ENCODE measurements around the gene LHX2. TPM values are rescaled to one million over a fixed set of nuclear protein-coding genes. Genes with fewer than 3 reads are reported as not detected.
A peak's percentile ranks its signal among the peaks of the same experiment; 100 is the strongest.

Gene LHX2
- total and polyA plus RNA-seq, 2 experiments from 2014 or later: 1.7 TPM; not detected in 1

GRCh38 chr9:123974471-123974870 is 37.1 kb upstream of the LHX2 start:
- ATAC-seq: peak; percentile 49
- no peak for TF ChIP-seq ZNF331 (CRISPR knock-in tag; IDR thresholded peaks at IDR 0.05; ENCODE audit: low read depth)
- TF ChIP-seq, protein P1, sequence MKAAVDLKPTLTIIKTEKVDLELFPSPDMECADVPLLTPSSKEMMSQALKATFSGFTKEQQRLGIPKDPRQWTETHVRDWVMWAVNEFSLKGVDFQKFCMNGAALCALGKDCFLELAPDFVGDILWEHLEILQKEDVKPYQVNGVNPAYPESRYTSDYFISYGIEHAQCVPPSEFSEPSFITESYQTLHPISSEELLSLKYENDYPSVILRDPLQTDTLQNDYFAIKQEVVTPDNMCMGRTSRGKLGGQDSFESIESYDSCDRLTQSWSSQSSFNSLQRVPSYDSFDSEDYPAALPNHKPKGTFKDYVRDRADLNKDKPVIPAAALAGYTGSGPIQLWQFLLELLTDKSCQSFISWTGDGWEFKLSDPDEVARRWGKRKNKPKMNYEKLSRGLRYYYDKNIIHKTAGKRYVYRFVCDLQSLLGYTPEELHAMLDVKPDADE (IDR thresholded peaks at IDR 0.05): no peak
- no peak for TF ChIP-seq EZH2 (IDR thresholded peaks at IDR 0.05; ENCODE audit: low read depth, unreplicated experiment)
- no peak for TF ChIP-seq POLR2AphosphoS5 (IDR thresholded peaks at IDR 0.05; ENCODE audit: low read depth)
- TF ChIP-seq REST (IDR thresholded peaks at IDR 0.05; ENCODE audit: unreplicated experiment): no peak
- no peak for TF ChIP-seq ZNF462 (CRISPR knock-in tag; IDR thresholded peaks at IDR 0.05)
- no peak for TF ChIP-seq CREB1 (CRISPR knock-in tag; IDR thresholded peaks at IDR 0.05; ENCODE audit: low read depth)
- no peak for TF ChIP-seq NANOG (IDR thresholded peaks at IDR 0.05; ENCODE audit: borderline replicate concordance)
- TF ChIP-seq EZH2phosphoT487 (IDR thresholded peaks at IDR 0.05; ENCODE audit: unreplicated experiment): no peak
- TF ChIP-seq JUNB (IDR thresholded peaks at IDR 0.05; ENCODE audit: unreplicated experiment): no peak
- no peak for TF ChIP-seq ZNF114 (CRISPR knock-in tag; IDR thresholded peaks at IDR 0.05)
- TF ChIP-seq, protein P2, sequence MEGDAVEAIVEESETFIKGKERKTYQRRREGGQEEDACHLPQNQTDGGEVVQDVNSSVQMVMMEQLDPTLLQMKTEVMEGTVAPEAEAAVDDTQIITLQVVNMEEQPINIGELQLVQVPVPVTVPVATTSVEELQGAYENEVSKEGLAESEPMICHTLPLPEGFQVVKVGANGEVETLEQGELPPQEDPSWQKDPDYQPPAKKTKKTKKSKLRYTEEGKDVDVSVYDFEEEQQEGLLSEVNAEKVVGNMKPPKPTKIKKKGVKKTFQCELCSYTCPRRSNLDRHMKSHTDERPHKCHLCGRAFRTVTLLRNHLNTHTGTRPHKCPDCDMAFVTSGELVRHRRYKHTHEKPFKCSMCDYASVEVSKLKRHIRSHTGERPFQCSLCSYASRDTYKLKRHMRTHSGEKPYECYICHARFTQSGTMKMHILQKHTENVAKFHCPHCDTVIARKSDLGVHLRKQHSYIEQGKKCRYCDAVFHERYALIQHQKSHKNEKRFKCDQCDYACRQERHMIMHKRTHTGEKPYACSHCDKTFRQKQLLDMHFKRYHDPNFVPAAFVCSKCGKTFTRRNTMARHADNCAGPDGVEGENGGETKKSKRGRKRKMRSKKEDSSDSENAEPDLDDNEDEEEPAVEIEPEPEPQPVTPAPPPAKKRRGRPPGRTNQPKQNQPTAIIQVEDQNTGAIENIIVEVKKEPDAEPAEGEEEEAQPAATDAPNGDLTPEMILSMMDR (conservative IDR thresholded peaks at IDR 0.05; ENCODE audit: low read depth in 2 of 2): no peak
- TF ChIP-seq STAT1 (IDR thresholded peaks at IDR 0.05; ENCODE audit: unreplicated experiment): no peak
- DNase-seq (ENCODE audit: low spot score): no peak

More at GRCh38 chr9:123974471-123974870, 37.1 kb upstream of the LHX2 start:
- Histone ChIP-seq H3K36me3 (ENCODE audit: insufficient read depth) (peaks cover 3% of the 10 kb centered on the region; the same call in 1 of the 2 replicates), H3K9me2 (ENCODE audit: insufficient read depth) (peaks cover 13% of the 10 kb centered on the region), H3K4me1 (ENCODE audit: insufficient read depth) (no peaks in the 10 kb centered on the region), H4K20me1 (replicated peaks; ENCODE audit: insufficient read depth) (no peaks in the 10 kb centered on the region), H3K27ac (ENCODE audit: low read depth) (no peak overlapping the region), H3K79me2 (replicated peaks; ENCODE audit: insufficient read depth) (no peaks in the 10 kb centered on the region), H3K4me2 (no peak overlapping the region), H3F3A (replicated peaks; ENCODE audit: low read depth) (peaks cover 22% of the 10 kb centered on the region), H3K27me3 (ENCODE audit: insufficient read depth) (peaks cover 4% of the 10 kb centered on the region; the same call in 1 of the 2 replicates), H3K4me3 (no peak overlapping the region), H2AFZ (no peak overlapping the region)
- H3K36me3 Mint-ChIP-seq (ENCODE audit: low read depth): no peaks in the 10 kb centered on the region
- H3K9me3 Mint-ChIP-seq: no peaks in the 10 kb centered on the region
- H3K27me3 Mint-ChIP-seq (ENCODE audit: insufficient read depth, low read depth, poor library complexity): no peaks in the 10 kb centered on the region
- H3K4me1 Mint-ChIP-seq: no peaks in the 10 kb centered on the region
- H3K4me3 Mint-ChIP-seq: no peak overlapping the region
- H3K27ac Mint-ChIP-seq: no peak overlapping the region

Data from GM23338 (cell line).